ENCODE results near the gene MAP3K13.
"Not testable (repeated sequence)": the region's sequence is repeated elsewhere in the genome, so short reads cannot be mapped to it uniquely, and the experiment has no call there.

Gene MAP3K13

DNA sequence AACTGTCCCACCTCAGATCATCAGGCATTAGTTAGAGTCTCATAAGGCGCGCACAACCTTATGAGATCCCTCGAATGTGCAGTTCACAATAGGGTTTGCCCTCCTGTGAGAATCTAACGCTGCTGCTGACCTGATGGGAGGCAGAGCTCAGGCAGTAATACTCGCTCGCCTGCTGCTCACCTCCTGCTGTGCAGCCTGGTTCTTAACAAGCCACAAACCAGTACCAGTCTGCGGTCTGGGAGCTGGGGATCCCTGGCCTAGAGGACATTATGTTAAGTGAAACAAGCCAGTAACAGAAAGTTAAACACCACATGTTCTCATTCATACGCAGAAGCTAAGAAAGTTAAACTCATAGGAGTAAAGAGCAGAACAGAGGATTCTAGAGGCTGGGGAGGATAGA is 47.0 kb downstream of the MAP3K13 start:
- Histone ChIP-seq H3K4me1 (ENCODE audit: insufficient read depth, insufficient read length) (peaks cover 2% of the 10 kb centered on the region), H3K9me3 (ENCODE audit: insufficient read depth, low read length) (no peaks in the 10 kb centered on the region), H3K4me3 (ENCODE audit: insufficient read length, low read depth) (no peak overlapping the region), H3K9ac (ENCODE audit: insufficient read length, low read depth) (no peak overlapping the region), H3K27me3 (ENCODE audit: insufficient read depth, insufficient read length) (no peaks in the 10 kb centered on the region), H3K36me3 (ENCODE audit: insufficient read depth, insufficient read length, low read length) (no peaks in the 10 kb centered on the region)
- no peak for DNase-seq (ENCODE audit: low read depth, low spot score)
- no peak for TF ChIP-seq SUZ12 (IDR thresholded peaks at IDR 0.05; ENCODE audit: extremely low read depth, insufficient read depth, insufficient read length)

DNA sequence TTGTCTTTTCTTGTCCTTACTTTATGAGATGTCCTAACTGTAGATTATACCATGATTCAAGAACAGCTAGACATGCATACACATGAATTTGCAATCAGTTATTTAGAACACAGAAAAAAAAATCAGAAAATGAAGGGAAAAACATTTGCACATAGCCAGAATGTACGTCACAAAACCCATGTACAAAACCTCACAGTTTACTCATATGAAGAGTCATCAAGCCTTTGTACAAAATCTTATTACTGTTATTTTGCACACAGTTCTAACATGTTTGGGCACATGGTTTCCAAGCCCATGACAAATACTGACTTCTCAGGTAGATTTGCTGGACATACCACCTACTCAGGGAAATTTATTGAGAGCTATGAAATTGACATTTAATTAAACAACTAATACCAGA is 48.2 kb downstream of the MAP3K13 start:
- TF ChIP-seq ZNF274 (IDR thresholded peaks at IDR 0.05; ENCODE audit: low read depth, low read length) (no peak), SUZ12 (IDR thresholded peaks at IDR 0.05; ENCODE audit: extremely low read depth, insufficient read depth, insufficient read length) (no peak), YY1 (IDR thresholded peaks at IDR 0.05; ENCODE audit: insufficient read depth, insufficient read length) (no peak)
- no peak overlapping the region for H3K4me3 ChIP-seq (ENCODE audit: insufficient read length, low read depth)
- H3K9me3 ChIP-seq (ENCODE audit: insufficient read depth, low read length), result no peaks in the 10 kb centered on the region
- H3K27me3 ChIP-seq (ENCODE audit: insufficient read depth, insufficient read length), result no peaks in the 10 kb centered on the region
- peaks cover 2% of the 10 kb centered on the region for H3K4me1 ChIP-seq (ENCODE audit: insufficient read depth, insufficient read length)
- no peak overlapping the region for H3K9ac ChIP-seq (ENCODE audit: insufficient read length, low read depth)
- no peak for DNase-seq (ENCODE audit: low read depth, low spot score)
- no peaks in the 10 kb centered on the region for H3K36me3 ChIP-seq (ENCODE audit: insufficient read depth, insufficient read length, low read length)

DNA sequence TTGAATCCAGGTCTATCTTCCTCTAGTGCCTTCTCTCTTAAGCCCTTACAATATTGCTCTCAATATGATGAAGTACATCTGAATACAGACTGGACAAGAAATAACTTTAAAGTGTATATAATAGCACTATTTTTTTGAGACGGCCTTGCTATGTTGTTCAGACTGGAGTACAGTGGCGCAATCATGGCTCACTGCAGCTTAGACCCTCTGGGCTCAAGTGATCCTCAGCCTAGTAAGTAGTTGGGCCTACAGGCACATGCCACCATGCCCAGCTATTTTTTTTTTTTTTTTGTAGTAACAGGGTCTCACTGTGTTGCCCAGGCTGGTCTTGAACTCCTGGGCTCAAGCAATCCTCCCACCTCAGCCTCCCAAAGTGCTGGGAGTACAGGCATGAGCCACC is 53.6 kb downstream of the MAP3K13 start:
- no peak for DNase-seq (ENCODE audit: low read depth, low spot score)
- Histone ChIP-seq H3K9ac (ENCODE audit: insufficient read length, low read depth) (no peak overlapping the region), H3K27me3 (ENCODE audit: insufficient read depth, insufficient read length) (no peaks in the 10 kb centered on the region), H3K4me3 (ENCODE audit: insufficient read length, low read depth) (no peak overlapping the region), H3K4me1 (ENCODE audit: insufficient read depth, insufficient read length) (no peaks in the 10 kb centered on the region), H3K9me3 (ENCODE audit: insufficient read depth, low read length) (no peaks in the 10 kb centered on the region), H3K36me3 (ENCODE audit: insufficient read depth, insufficient read length, low read length) (no peaks in the 10 kb centered on the region)
- TF ChIP-seq SUZ12 (IDR thresholded peaks at IDR 0.05; ENCODE audit: extremely low read depth, insufficient read depth, insufficient read length), result no peak
- no peak for TF ChIP-seq YY1 (IDR thresholded peaks at IDR 0.05; ENCODE audit: insufficient read depth, insufficient read length)
- TF ChIP-seq ZNF274 (IDR thresholded peaks at IDR 0.05; ENCODE audit: low read depth, low read length), result no peak

DNA sequence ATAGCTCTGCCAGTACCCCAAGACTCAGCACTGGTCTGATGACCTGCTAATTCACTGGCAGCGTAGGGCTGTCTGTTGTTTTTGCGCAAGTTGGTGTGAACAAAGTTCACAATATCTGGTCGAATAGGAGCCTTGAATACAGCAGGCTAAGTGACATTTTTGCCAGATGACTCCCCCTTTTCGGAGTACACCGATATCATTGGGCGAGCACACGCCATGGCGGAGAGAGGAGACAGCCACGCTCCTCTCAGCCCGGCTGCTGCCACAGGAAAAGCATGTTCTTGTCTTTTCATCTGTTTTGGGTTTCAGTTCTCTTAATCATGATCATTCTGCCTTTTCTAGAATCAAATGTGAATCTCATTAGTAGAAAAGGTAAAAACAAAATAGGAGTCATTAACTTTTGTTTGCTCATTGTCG is 55.6 kb downstream of the MAP3K13 start:
- DNase-seq (ENCODE audit: low read depth, low spot score); H3K4me3 ChIP-seq (ENCODE audit: insufficient read length, low read depth); H3K9ac ChIP-seq (ENCODE audit: insufficient read length, low read depth); H3K9me3 ChIP-seq (ENCODE audit: insufficient read depth, low read length); H3K27me3 ChIP-seq (ENCODE audit: insufficient read depth, insufficient read length); H3K4me1 ChIP-seq (ENCODE audit: insufficient read depth, insufficient read length); H3K36me3 ChIP-seq (ENCODE audit: insufficient read depth, insufficient read length, low read length): not testable (repeated sequence)

DNA sequence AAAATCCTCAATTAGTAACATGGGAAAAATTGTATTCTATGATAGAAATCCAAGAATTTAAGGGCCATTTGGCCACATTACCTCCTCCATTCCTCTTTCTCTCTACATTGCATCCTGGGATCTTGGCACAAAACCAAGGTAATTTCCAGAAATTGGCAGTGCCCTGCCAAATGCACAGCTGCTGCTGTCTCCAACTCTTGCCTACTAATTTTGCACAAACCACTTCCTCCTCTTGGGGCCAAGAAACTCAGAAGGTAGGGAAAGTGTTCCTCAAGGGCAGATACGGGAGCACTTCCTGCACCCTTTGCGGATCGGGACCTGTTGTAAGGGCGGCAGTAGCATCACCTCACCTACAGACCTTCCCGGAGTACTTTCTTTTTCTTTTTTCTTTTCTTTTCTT is 57.8 kb downstream of the MAP3K13 start:
- no peaks in the 10 kb centered on the region for H3K9me3 ChIP-seq (ENCODE audit: insufficient read depth, low read length)
- DNase-seq (ENCODE audit: low read depth, low spot score), result no peak
- no peak overlapping the region for H3K9ac ChIP-seq (ENCODE audit: insufficient read length, low read depth)
- TF ChIP-seq SUZ12 (IDR thresholded peaks at IDR 0.05; ENCODE audit: extremely low read depth, insufficient read depth, insufficient read length) (no peak), YY1 (IDR thresholded peaks at IDR 0.05; ENCODE audit: insufficient read depth, insufficient read length) (no peak), ZNF274 (IDR thresholded peaks at IDR 0.05; ENCODE audit: low read depth, low read length) (no peak)
- H3K4me1 ChIP-seq (ENCODE audit: insufficient read depth, insufficient read length), result no peaks in the 10 kb centered on the region
- H3K4me3 ChIP-seq (ENCODE audit: insufficient read length, low read depth), result no peak overlapping the region
- no peaks in the 10 kb centered on the region for H3K36me3 ChIP-seq (ENCODE audit: insufficient read depth, insufficient read length, low read length)
- no peaks in the 10 kb centered on the region for H3K27me3 ChIP-seq (ENCODE audit: insufficient read depth, insufficient read length)

DNA sequence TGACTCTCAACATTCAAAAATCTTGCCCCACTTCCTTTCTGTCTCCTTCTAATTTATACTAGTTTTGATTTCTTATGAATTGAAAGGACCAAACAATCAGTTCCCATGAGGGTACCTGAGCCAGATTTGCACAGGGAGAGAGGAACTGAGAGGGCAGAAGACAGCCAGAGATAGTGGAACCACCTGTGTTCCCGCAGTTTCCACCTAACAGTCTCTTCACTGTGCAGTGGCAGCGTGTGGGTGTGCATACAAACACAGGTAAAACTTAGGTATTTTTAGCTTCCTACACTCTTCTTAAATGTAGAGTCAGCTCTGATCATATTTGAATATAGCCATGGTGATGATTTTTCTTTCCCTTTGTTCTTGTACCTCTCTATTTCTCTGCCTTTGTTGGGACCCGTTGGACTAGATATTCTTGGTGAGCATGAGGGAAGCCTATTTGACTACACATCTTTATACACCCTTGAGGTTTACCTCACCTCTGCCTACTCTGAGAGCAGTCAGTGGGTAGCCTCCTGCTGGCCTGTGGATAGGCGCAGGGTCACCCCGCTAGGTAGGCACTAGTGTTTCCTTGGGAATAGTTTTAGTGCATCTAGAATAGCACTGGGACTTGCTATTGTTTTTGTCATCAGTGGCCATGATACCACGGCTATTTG is 58.8 kb downstream of the MAP3K13 start:
- no peak for DNase-seq (ENCODE audit: low read depth, low spot score)
- Histone ChIP-seq H3K4me3 (ENCODE audit: insufficient read length, low read depth) (no peak overlapping the region), H3K9me3 (ENCODE audit: insufficient read depth, low read length) (no peaks in the 10 kb centered on the region), H3K36me3 (ENCODE audit: insufficient read depth, insufficient read length, low read length) (no peaks in the 10 kb centered on the region), H3K27me3 (ENCODE audit: insufficient read depth, insufficient read length) (no peaks in the 10 kb centered on the region), H3K9ac (ENCODE audit: insufficient read length, low read depth) (no peak overlapping the region), H3K4me1 (ENCODE audit: insufficient read depth, insufficient read length) (no peaks in the 10 kb centered on the region)
- TF ChIP-seq SUZ12 (IDR thresholded peaks at IDR 0.05; ENCODE audit: extremely low read depth, insufficient read depth, insufficient read length), result no peak
- TF ChIP-seq ZNF274 (IDR thresholded peaks at IDR 0.05; ENCODE audit: low read depth, low read length), result no peak
- TF ChIP-seq YY1 (IDR thresholded peaks at IDR 0.05; ENCODE audit: insufficient read depth, insufficient read length), result no peak

DNA sequence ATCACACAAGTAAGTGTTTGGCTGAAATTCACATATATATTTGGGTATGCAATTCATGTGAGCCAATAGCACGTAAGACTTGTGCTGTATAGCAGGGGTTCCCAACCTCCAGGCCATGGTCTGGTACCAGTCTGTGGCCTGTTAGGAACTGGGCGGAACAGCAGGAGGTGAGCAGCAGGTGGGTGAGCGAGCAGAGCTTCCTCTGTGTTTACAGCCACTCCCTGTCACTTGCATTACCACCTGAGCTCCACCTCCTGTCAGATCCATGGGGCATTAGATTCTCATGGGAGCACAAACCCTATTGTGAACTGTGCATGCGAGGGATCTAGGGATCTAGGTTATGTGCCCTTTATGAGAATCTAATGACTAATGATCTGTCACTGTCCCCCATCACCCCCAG is 59.7 kb downstream of the MAP3K13 start:
- DNase-seq (ENCODE audit: low read depth, low spot score), result no peak
- Histone ChIP-seq H3K36me3 (ENCODE audit: insufficient read depth, insufficient read length, low read length) (no peaks in the 10 kb centered on the region), H3K4me3 (ENCODE audit: insufficient read length, low read depth) (no peak overlapping the region), H3K4me1 (ENCODE audit: insufficient read depth, insufficient read length) (no peaks in the 10 kb centered on the region), H3K9ac (ENCODE audit: insufficient read length, low read depth) (no peak overlapping the region), H3K9me3 (ENCODE audit: insufficient read depth, low read length) (no peaks in the 10 kb centered on the region), H3K27me3 (ENCODE audit: insufficient read depth, insufficient read length) (no peaks in the 10 kb centered on the region)
- TF ChIP-seq YY1 (IDR thresholded peaks at IDR 0.05; ENCODE audit: insufficient read depth, insufficient read length) (no peak), ZNF274 (IDR thresholded peaks at IDR 0.05; ENCODE audit: low read depth, low read length) (no peak), SUZ12 (IDR thresholded peaks at IDR 0.05; ENCODE audit: extremely low read depth, insufficient read depth, insufficient read length) (no peak)

DNA sequence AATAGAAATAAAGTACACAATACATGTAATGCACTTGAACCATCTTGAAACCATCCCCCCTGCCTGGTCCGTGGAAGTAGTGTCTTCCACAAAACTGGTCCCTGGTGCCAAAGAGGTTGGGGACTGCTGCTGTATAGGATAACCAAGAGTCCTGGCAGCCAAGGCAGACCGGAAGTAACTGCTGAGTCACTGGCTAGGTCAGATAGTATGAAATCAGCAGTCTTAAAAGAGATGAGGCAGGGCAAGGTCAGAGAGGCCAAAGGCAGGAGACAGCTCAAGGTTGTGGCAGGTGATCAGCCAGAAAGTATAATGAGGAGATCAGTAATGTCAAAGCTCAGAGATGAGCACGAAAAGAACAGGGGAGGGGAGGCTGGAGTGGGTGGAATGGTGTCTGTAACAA is 60.2 kb downstream of the MAP3K13 start:
- Histone ChIP-seq H3K9me3 (ENCODE audit: insufficient read depth, low read length) (no peaks in the 10 kb centered on the region), H3K9ac (ENCODE audit: insufficient read length, low read depth) (no peak overlapping the region), H3K36me3 (ENCODE audit: insufficient read depth, insufficient read length, low read length) (no peaks in the 10 kb centered on the region), H3K27me3 (ENCODE audit: insufficient read depth, insufficient read length) (no peaks in the 10 kb centered on the region), H3K4me1 (ENCODE audit: insufficient read depth, insufficient read length) (no peaks in the 10 kb centered on the region), H3K4me3 (ENCODE audit: insufficient read length, low read depth) (no peak overlapping the region)
- no peak for DNase-seq (ENCODE audit: low read depth, low spot score)
- no peak for TF ChIP-seq ZNF274 (IDR thresholded peaks at IDR 0.05; ENCODE audit: low read depth, low read length)
- no peak for TF ChIP-seq SUZ12 (IDR thresholded peaks at IDR 0.05; ENCODE audit: extremely low read depth, insufficient read depth, insufficient read length)
- TF ChIP-seq YY1 (IDR thresholded peaks at IDR 0.05; ENCODE audit: insufficient read depth, insufficient read length), result no peak
